Cardiac muscle cell (in vitro differentiated cells and primary cell): ENCODE measurements around the gene CADPS2. TPM values are rescaled to one million over a fixed set of nuclear protein-coding genes. Genes with fewer than 3 reads are reported as not detected.

Source experiments
- DNase-seq, 2 donors: peaks; one replicate each; pipeline versions ENCODE4 v3.0.0 to v3.0.0-alpha.2; 2010 to 2017; ENCODE audit warnings: low read depth in 1 of 2, low spot score in 1 of 2
- H3K27ac ChIP-seq: fragments of 200-600 bp; sonication (generic); 2 replicates; pipeline ENCODE4 v1.5.1; 2016
- H3K27me3 ChIP-seq: fragments of 200-600 bp; sonication (generic); 2 replicates; pipeline ENCODE4 v1.6.0; 2016; ENCODE audit warnings: control low read depth
- H3K36me3 ChIP-seq: fragments of 200-600 bp; sonication (generic); 2 replicates; pipeline ENCODE4 v1.5.1; 2016; ENCODE audit warnings: control low read depth
- H3K4me1 ChIP-seq: fragments of 200-600 bp; sonication (generic); 2 replicates; pipeline ENCODE4 v1.8.1; 2017; ENCODE audit warnings: low read depth, mild to moderate bottlenecking, mixed run types
- H3K4me3 ChIP-seq: fragments of 200-600 bp; sonication (generic); 2 replicates; pipeline ENCODE4 v1.5.1; 2016; ENCODE audit warnings: mild to moderate bottlenecking
- H3K9me3 ChIP-seq: fragments of 200-600 bp; sonication (generic); 2 replicates; pipeline ENCODE4 v1.5.1; 2017; ENCODE audit warnings: low read depth, mild to moderate bottlenecking, control low read depth
- polyA plus RNA-seq: library from polyadenylated mRNA; unstranded; fragments of >200 nt; fragmentation: Nextera tagmentation; extraction: Ambion mirVana; gene quantifications from 2 replicates; pipeline ENCODE4 v1.2.1, GENCODE V29; 2016
- total RNA-seq: library from RNA; depleted of rRNA; stranded (reverse); fragments of >200 nt; gene quantifications from 2 replicates; pipeline ENCODE4 v1.2.3, GENCODE V29; 2016
- TF ChIP-seq, protein P1 (sequence below): IDR thresholded peaks from 2 replicates; pipeline ENCODE4 v1.5.1; 2012; ENCODE audit warnings: low read depth, mild to moderate bottlenecking, low read length

Gene CADPS2
- total and polyA plus RNA-seq, 2 experiments from 2014 or later, result 15.0 to 17.2 TPM

DNA sequence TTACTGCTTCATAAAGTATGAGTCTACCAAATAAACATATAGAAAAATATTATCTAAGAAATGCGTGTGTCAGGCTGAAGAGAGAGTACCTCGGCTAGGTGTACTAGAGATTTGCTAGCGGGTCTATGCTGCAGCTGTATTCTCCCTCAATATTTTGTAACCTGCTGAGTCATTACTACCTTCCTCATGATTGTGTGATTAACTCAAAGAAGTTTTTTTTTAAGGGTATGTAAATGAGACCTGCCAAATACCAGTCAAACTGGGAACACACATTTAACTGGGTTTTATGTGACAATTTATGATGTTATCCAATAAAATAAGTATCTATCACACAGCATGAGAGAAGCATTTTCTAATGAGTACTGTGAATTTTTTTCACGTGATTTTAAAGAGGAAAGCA, 367.8 kb downstream of the CADPS2 start:
- Histone ChIP-seq H3K27ac (no peak overlapping the region), H3K4me3 (no peak overlapping the region), H3K9me3 (no peaks in the 10 kb centered on the region), H3K36me3 (no peaks in the 10 kb centered on the region), H3K4me1 (no peaks in the 10 kb centered on the region), H3K27me3 (no peaks in the 10 kb centered on the region)
- no peak for DNase-seq
- TF ChIP-seq, protein P1, sequence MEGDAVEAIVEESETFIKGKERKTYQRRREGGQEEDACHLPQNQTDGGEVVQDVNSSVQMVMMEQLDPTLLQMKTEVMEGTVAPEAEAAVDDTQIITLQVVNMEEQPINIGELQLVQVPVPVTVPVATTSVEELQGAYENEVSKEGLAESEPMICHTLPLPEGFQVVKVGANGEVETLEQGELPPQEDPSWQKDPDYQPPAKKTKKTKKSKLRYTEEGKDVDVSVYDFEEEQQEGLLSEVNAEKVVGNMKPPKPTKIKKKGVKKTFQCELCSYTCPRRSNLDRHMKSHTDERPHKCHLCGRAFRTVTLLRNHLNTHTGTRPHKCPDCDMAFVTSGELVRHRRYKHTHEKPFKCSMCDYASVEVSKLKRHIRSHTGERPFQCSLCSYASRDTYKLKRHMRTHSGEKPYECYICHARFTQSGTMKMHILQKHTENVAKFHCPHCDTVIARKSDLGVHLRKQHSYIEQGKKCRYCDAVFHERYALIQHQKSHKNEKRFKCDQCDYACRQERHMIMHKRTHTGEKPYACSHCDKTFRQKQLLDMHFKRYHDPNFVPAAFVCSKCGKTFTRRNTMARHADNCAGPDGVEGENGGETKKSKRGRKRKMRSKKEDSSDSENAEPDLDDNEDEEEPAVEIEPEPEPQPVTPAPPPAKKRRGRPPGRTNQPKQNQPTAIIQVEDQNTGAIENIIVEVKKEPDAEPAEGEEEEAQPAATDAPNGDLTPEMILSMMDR, result no peak

DNA sequence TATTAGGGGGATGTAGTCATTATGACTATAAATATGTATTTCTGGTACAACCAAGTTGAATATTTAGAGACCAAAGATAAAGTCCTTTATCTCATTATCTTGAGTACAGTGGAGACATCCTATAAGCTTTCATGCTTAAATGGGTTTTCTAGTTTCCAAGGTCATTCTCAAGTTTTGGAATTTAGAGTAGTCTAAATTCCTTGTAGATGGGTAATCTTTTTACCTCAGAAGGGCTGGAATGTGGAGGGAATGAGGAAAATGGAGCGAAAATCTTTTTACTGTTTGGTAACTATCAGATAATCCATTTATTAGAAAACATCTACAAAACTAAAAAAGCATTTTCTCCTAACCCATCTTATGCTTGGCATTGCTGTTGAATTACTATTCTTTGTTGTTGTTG, 368.7 kb downstream of the CADPS2 start:
- Histone ChIP-seq H3K9me3 (no peaks in the 10 kb centered on the region), H3K4me3 (no peak overlapping the region), H3K4me1 (no peaks in the 10 kb centered on the region), H3K27ac (no peak overlapping the region), H3K27me3 (no peaks in the 10 kb centered on the region), H3K36me3 (no peaks in the 10 kb centered on the region)
- TF ChIP-seq, protein P1, result no peak
- no peak for DNase-seq

DNA sequence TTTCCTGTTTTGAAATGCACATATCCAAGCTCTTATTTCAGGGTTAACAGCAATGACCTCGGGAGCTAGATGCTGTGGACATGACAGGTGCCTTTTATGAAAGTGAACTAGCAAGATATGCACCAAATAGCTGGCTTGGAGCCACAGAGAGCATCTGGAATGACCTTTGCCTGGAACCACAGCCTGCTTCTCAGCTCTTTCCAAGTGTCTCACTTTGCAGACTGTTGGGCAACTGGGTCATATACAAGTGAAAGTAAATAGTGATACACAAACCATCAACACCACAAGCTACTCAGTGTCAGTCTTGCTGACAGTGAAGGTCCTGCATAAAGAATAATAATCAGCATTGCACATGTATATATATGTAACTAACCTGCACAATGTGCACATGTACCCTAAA, 370.9 kb downstream of the CADPS2 start:
- Histone ChIP-seq H3K27me3 (no peaks in the 10 kb centered on the region), H3K4me3 (no peak overlapping the region), H3K27ac (no peak overlapping the region), H3K4me1 (no peaks in the 10 kb centered on the region), H3K9me3 (no peaks in the 10 kb centered on the region), H3K36me3 (no peaks in the 10 kb centered on the region)
- TF ChIP-seq, protein P1, result no peak
- DNase-seq, result no peak

DNA sequence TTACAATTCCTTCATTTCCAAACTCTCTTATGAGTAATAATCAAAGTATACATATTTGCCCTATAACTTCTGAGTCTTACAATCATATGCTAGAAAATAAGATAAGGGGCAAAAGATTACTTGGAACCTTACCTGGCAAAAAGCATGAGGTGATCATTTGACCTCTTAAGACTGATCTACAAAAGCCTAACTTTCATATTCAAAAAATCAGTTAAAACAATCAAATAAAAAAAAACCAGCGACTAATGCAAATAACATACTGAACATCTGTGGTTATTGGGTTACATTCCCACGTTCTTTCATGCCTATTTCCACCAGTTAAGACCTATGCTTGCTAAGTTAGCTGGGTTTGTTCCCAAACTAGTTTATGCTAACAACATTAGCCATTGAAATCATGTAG, 375.0 kb downstream of the CADPS2 start:
- no peak for DNase-seq
- Histone ChIP-seq H3K9me3 (no peaks in the 10 kb centered on the region), H3K4me3 (no peak overlapping the region), H3K4me1 (no peaks in the 10 kb centered on the region), H3K36me3 (no peaks in the 10 kb centered on the region), H3K27me3 (no peaks in the 10 kb centered on the region), H3K27ac (no peak overlapping the region)
- TF ChIP-seq, protein P1, result no peak

DNA sequence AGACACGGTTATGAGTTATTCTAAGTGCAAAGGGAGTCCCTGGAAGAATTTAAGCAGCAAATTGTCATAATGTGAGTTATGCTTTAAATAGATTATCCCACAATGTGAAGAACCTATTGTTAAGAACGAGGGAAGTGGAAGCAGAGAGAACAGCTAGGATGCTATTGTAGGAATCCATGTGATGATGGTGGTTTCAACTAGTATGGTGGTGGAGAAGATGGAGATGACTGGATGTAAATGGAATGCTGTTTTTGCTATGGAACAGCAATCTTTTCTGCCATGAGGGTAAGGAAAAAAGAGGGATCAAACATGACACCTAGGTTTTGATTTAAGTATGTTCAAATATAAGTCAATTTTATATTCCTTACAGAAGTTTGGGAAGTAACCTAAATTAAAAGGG, 378.7 kb downstream of the CADPS2 start:
- DNase-seq, result no peak
- Histone ChIP-seq H3K36me3 (no peaks in the 10 kb centered on the region), H3K4me3 (no peak overlapping the region), H3K27me3 (no peaks in the 10 kb centered on the region), H3K27ac (no peak overlapping the region), H3K9me3 (no peaks in the 10 kb centered on the region), H3K4me1 (no peaks in the 10 kb centered on the region)
- TF ChIP-seq, protein P1, result no peak

DNA sequence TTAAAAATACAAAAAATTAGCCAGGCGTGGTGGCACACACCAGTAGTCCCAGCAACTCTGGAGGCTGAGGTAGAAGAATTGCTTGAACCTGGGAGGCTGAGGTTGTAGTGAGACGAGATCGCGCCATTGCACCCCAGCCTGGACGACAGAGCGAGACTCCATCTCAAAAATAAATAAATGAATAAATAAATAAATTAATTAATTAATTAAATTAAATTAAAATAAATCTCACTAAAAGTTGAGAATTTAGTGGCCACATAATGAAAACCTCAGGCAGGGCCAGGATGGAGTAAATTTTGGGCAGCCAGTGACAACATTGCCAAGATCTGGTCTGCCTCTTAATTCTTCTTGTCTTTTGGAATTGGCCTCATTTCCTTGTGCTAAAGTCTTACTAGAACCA, 394.3 kb downstream of the CADPS2 start:
- no peak overlapping the region for H3K27ac ChIP-seq
- no peaks in the 10 kb centered on the region for H3K36me3 ChIP-seq
- TF ChIP-seq, protein P1, result no peak

More for the DNA sequence above, 394.3 kb downstream of the CADPS2 start:
- no peaks in the 10 kb centered on the region for H3K9me3 ChIP-seq
- H3K4me1 ChIP-seq, result no peaks in the 10 kb centered on the region
- H3K27me3 ChIP-seq, result no peaks in the 10 kb centered on the region
- no peak for DNase-seq
- H3K4me3 ChIP-seq, result no peak overlapping the region
